Daoy (cell line): ENCODE results near the gene ZNF451. TPM values are rescaled to one million over a fixed set of nuclear protein-coding genes. Genes with fewer than 3 reads are reported as not detected.

Source experiments
- DNase-seq: peaks from one replicate; pipeline ENCODE4 v3.0.0-alpha.2; 2015; ENCODE audit warnings: low read depth
- total RNA-seq: library from RNA; depleted of rRNA; stranded (reverse); fragments of >200 nt; shearing (Covaris generic); gene quantifications from 2 replicates; pipeline ENCODE4 v1.2.3, GENCODE V29; 2014

The ZNF451 gene
- total RNA-seq, 1 experiment from 2014 or later, result 39.0 TPM

GRCh38 chr6:57159127-57159526, 69.1 kb downstream of the ZNF451 start:
- no peak for DNase-seq

- DNase-seq, result no peak
Measured at GRCh38 chr6:57162028-57162427, 72.0 kb downstream of the ZNF451 start.

- DNase-seq, result no peak
Measured at GRCh38 chr6:57162516-57162915, 72.5 kb downstream of the ZNF451 start.

DNA sequence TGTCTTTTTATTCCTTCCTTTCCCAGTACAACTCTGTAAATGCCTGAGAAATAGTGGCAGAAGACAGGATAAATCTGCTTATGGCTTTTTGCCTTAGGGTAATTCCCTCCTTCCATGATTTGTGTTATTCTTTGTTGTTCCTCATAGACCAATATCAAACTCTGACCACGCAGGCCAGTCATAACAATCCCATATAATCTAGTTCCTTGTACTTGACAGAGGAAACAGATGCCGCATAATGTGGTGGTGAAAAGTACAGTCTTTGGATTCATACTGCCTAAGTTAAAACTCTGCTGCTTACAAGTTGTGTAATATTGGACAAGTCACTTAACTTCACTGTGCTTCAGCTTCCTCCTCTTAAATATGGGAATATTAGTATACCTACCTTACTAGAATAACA, 74.0 kb downstream of the ZNF451 start:
- DNase-seq, result no peak

- no peak for DNase-seq
Measured at GRCh38 chr6:57165080-57165479, 75.1 kb downstream of the ZNF451 start.

DNA sequence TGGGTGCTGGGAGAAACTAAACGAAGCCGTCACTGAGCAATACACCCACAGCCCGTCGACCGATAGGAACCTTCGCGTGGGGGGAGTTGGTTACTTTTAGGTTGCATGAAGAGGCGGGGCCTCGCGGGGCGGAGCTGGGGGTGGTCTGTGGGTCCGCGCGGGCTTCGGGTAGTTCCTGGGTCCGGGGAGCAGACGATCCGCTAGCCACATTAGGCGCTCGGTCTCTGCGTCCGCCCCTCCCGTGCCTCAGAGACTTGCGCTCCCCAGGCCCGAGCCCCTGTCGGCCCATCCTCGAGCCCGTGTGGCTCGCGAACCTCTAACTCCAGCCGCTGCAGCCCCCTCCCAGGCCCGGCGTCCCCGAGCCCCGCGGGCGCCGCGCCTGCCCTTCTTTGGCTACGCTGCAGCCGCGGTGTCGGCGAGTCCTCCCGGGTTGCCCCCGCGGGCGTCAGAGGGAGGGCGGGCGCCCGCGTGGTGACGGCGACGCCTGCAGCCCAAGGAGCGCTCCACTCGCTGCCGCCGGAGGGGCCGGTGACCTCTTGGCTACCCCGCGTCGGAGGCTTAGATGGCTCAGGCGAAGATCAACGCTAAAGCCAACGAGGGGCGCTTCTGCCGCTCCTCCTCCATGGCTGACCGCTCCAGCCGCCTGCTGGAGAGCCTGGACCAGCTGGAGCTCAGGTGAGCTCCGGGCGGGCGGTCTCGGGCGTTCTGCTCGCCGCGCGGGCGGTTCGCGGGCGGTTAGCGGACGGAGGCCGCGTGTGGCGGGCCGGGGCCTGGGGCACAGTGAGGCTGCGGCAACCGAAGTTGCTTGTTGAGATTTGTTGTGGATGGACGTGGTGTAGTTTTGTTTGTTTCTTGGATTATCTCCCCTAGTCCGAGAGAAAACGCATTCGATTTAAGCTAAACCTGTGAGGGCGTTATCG, 82.4 kb downstream of the ZNF451 start, which contains the start of gene BAG2:
Gene BAG2 (plus strand): TSS at position 191 of the 920 bp plus-strand sequence. CDS start 372 bp downstream, at position 563.
- peak; percentile 93 for DNase-seq

GRCh38 chr6:57173056-57173885, 83.3 kb downstream of the ZNF451 start:
- peak; percentile 62 for DNase-seq

DNA sequence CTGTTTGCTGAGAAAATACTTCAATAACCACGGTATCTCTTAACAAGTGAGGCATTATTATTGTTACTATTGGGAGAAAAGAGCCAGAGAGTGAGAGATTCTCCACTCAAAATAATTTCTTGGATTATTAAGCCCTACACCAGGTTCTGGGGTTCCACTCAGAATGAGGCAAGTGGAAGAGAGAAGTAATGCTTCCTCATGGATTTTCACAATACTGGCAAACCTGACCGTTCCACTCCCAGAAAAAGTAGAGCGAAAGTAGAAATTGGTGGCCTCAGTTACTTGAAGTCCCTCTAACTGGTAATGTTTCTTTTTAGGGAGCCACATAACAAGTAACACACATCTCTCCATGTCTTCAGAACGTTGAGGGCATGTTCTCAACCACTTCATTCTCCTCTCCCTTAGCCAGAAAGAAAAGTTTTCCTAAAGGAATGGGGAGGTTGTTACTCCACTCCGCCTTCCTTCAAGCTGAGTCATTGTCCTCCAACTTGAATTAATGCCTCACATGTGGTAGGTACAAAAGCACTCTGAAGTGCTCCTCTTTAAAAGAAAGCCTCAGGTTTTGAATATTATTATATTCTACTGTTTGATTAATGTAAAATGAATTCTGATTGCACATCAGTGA, 84.0 kb downstream of the ZNF451 start:
- DNase-seq, result peak; percentile 82

DNA sequence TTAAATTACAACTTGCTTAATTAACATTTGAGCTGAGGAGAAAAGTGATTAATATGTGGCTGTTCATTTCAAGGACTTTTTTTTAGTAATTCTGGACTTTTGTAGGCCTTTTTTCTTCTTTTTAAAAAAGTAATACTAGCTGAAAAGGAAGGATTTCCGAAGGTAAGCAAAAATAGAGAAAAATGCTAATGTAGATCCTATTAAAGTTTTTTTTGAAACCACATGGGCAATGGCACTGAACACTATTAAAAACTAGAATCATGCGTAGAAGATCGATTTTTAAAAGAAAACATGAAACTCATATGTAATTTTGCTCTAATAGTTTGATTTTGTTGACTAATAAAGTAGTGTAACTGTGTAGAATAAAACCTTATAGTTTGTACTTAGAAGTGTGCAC, 84.5 kb downstream of the ZNF451 start:
- no peak for DNase-seq

GRCh38 chr6:57177545-57178265, 87.7 kb downstream of the ZNF451 start:
- DNase-seq, result no peak

- no peak for DNase-seq
Measured at GRCh38 chr6:57180596-57180995, 90.6 kb downstream of the ZNF451 start.

DNA sequence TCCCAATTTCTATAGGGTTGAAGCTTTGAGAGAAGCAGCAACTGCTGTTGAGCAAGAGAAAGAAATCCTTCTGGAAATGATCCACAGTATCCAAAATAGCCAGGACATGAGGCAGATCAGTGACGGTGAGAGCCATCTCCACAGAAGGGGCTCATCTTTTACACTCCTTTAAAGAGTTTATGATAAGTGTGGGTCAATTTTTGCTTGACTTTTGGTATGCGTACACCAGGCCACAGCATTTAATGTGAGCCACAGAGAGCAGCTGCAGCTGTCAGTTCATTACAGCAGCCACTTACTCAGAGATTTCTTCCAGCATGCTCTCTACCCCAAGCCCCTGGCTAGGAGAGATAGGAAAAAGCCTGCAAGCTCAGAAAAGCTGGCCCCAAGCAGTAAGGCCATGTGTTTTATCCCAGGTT, 92.0 kb downstream of the ZNF451 start:
- no peak for DNase-seq

DNA sequence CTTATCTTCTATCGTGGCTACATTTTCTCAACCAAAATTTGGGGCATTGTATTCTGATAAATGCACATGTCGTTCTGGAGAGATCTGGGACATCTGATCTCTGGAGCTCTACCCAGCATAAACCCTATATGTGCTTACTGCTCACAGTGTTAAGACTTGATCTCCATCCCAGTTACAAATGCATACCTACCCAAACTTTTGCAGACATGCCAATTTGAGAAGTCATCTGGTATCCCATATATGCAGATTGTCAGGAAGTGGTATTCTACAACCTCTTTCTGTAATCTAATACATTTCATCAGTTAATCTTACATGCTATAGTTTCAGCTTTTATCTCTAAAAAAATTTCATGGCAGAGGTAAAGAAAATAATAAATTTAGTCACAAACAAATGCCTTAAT, 93.3 kb downstream of the ZNF451 start:
- DNase-seq, result no peak

DNA sequence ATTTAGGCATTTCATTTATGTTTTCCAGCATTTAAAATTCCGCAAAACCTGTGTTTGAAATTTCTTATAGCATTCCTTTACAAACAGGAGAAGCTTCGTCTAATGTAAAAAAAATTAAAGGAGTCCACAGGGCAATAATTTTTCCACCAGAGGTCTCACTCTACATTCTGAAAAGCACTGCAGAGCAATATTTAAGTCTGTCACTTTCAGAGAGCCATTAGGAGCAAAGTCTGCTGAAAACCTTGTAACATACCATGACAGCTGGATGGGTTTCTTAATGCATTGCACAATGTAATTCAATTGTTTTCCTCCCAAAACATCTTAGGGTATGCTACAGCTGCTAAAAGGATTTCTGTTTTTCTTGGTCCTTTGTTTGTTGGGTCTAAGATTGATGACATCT, 100.2 kb downstream of the ZNF451 start:
- no peak for DNase-seq

DNA sequence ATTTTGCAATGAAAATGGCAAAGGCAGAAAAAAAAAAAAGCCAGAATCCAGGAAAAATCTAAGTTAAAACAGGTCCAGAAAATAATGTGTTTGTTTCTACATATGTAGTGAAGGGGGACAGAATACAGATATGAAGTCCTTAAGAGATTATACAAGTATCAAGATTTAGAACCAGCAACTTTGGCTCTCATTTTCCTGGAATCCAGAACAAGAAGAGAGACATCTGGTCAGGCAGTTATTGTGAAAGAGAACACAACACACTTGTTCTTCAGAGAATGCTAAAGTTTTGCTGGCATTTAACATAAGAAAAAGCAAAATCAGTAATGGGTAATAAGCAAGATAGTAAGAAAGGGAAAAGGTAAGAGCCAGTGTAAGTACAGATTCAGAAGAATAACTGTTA, 103.2 kb downstream of the ZNF451 start:
- DNase-seq, result no peak

DNA sequence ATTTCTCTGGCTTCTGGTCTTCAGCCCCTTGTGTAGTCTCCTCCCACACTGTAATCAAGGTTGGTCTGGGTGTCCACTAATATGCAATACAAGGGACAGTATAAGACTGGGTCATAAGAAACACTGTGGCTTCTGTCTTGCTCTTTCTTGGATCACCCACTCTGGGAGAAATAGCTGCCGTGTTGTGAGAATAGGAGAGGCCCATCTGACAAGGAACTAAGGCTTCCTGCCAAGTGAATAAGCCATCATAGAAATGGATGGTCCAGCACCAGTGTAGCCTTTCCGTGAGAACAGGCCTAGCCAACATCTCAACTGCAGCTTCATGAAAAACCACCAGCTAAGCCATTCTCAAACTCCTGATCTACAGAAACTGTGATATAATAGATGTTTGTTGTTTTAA, 105.5 kb downstream of the ZNF451 start:
- DNase-seq, result no peak

GRCh38 chr6:57198926-57199636, 109.1 kb downstream of the ZNF451 start:
- DNase-seq, result no peak

- DNase-seq, result no peak
Measured at GRCh38 chr6:57201718-57202117, 111.7 kb downstream of the ZNF451 start.

DNA sequence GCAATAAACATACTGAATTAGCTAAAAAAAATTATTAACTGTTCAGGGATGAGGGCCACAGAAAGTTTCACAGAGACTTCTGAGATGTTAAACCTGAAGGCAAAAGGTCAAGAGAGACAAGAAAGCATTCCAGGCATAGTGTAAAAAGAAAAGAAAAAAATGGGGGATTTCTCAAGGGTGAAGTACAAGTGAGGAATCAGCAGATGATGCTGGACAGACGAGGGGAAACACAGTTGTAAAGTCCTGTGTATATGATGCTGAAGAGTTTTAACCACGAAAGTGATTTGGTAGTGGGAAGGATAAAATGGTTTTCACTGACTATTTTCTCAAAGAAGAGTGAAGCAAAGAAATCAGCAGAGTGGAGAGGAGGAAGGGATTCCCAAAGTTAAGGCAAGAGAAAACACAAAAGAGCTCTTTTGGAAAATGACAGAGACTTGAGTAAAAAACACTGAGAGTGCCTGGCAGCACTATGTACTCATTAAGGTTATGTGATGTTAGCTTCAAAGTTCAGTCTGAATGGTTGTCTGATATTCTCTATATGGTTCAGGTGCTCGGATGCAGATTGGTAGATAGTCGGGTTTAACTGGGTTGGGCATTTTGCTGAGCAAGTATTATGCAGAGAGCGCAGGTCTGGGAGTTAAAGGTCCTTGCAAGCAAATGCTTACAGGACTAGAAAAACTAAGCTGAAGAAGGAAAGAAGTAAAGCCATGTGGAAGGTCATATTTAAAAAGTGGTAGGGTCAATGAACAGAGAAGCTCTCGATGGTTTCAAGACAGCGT, 115.8 kb downstream of the ZNF451 start:
- DNase-seq, result no peak

DNA sequence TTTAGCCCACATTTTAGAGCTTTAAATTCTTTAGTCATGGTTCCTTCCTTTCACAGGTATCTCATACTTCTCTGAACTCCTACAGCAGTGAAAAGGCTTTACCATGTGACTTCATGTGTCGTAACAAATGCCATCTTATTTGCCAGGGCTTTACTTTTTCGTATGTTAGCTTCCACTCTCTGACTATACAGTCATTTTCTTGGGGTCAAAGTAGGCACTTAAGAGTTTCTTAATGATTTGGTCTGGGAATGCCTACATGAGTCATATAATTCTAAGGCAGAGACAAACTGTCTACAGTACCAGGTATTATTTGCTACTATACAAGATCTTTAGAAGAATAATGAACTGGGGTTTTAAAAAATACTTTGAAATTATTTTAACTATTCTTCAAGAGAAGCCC, 117.2 kb downstream of the ZNF451 start:
- DNase-seq, result peak; percentile 35
